ENCODE results near the gene TTLL13.
"Not testable (repeated sequence)": the region's sequence is repeated elsewhere in the genome, so short reads cannot be mapped to it uniquely, and the experiment has no call there.

Gene TTLL13

GRCh38 chr15:90239371-90239770 lies 10.0 kb upstream of the TTLL13 start:
- no peak for DNase-seq (ENCODE audit: low read depth in 3 of 3)

GRCh38 chr15:90240856-90241255 lies 8.5 kb upstream of the TTLL13 start:
- DNase-seq (ENCODE audit: low read depth in 3 of 3): no peak

- no peak for DNase-seq (ENCODE audit: low read depth in 3 of 3)
These were observed 7.8 kb upstream of the TTLL13 start for GRCh38 chr15:90241343-90242192.

- no peak for DNase-seq (ENCODE audit: low read depth in 3 of 3)
These were observed 5.3 kb upstream of the TTLL13 start for GRCh38 chr15:90243943-90244639.

- no peak for DNase-seq (ENCODE audit: low read depth in 3 of 3)
These were observed 560 bp upstream of the TTLL13 start for GRCh38 chr15:90248789-90249202.

- no peak for DNase-seq (ENCODE audit: low read depth in 3 of 3)
These were observed 8.4 kb downstream of the TTLL13 start for GRCh38 chr15:90257776-90258175.

- DNase-seq (ENCODE audit: low read depth in 3 of 3): no peak
These were observed 10.2 kb downstream of the TTLL13 start for GRCh38 chr15:90259524-90259923.

GRCh38 chr15:90260731-90261130 lies 11.4 kb downstream of the TTLL13 start:
- not testable (repeated sequence) for DNase-seq (ENCODE audit: low read depth in 3 of 3)

- DNase-seq (ENCODE audit: low read depth in 3 of 3): no peak
These were observed 12.5 kb downstream of the TTLL13 start for GRCh38 chr15:90261811-90262210.

- DNase-seq (ENCODE audit: low read depth in 3 of 3): no peak
These were observed 13.1 kb downstream of the TTLL13 start for GRCh38 chr15:90262426-90262825.

GRCh38 chr15:90264671-90265070 lies 15.3 kb downstream of the TTLL13 start:
- DNase-seq (ENCODE audit: low read depth in 3 of 3): no peak

GRCh38 chr15:90265271-90266060 lies 16.1 kb downstream of the TTLL13 start, which contains the start of gene NGRN:
NGRN (plus strand) TSS chr15:90265672; CDS start chr15:90265713, 41 bp downstream.
- peak; percentile 80 to 82 (median 81) for DNase-seq (ENCODE audit: low read depth in 3 of 3)

GRCh38 chr15:90266061-90266431 lies 16.7 kb downstream of the TTLL13 start:
- DNase-seq (ENCODE audit: low read depth in 3 of 3): peak; percentile 2 to 35 (median 17)

GRCh38 chr15:90266485-90266884 lies 17.1 kb downstream of the TTLL13 start:
- DNase-seq (ENCODE audit: low read depth in 3 of 3): no peak

GRCh38 chr15:90268415-90268814 lies 19.1 kb downstream of the TTLL13 start:
- DNase-seq (ENCODE audit: low read depth in 3 of 3): no peak

- no peak for DNase-seq (ENCODE audit: low read depth in 3 of 3)
These were observed 21.3 kb downstream of the TTLL13 start for GRCh38 chr15:90270502-90271150.

GRCh38 chr15:90271459-90272166 lies 22.3 kb downstream of the TTLL13 start:
- no peak for DNase-seq (ENCODE audit: low read depth in 3 of 3)

- not testable (repeated sequence) for DNase-seq (ENCODE audit: low read depth in 3 of 3)
These were observed 29.1 kb downstream of the TTLL13 start for GRCh38 chr15:90278467-90278866.

- DNase-seq (ENCODE audit: low read depth in 3 of 3): not testable (repeated sequence)
These were observed 31.4 kb downstream of the TTLL13 start for GRCh38 chr15:90280743-90281142.

GRCh38 chr15:90281637-90282036 lies 32.3 kb downstream of the TTLL13 start:
- DNase-seq (ENCODE audit: low read depth in 3 of 3): not testable (repeated sequence)

- peak in 1 of 3 experiments; percentile 29 for DNase-seq (ENCODE audit: low read depth in 3 of 3)
These were observed 37.3 kb downstream of the TTLL13 start for GRCh38 chr15:90286678-90287077.
